NCI-H446 treated with DMSO at 0.1 percent for 48 hours (cell line): ENCODE measurements around the gene SIX3.

Experiments
- DNase-seq: peaks from one replicate; lab custom pipeline; 2025; lab: John Stamatoyannopoulos, UW

The SIX3 gene

GRCh38 chr2:44943693-44944101, 2.2 kb downstream of the SIX3 start:
- DNase-seq, result no peak

GRCh38 chr2:44944102-44944951, 2.8 kb downstream of the SIX3 start:
- no peak for DNase-seq

DNA sequence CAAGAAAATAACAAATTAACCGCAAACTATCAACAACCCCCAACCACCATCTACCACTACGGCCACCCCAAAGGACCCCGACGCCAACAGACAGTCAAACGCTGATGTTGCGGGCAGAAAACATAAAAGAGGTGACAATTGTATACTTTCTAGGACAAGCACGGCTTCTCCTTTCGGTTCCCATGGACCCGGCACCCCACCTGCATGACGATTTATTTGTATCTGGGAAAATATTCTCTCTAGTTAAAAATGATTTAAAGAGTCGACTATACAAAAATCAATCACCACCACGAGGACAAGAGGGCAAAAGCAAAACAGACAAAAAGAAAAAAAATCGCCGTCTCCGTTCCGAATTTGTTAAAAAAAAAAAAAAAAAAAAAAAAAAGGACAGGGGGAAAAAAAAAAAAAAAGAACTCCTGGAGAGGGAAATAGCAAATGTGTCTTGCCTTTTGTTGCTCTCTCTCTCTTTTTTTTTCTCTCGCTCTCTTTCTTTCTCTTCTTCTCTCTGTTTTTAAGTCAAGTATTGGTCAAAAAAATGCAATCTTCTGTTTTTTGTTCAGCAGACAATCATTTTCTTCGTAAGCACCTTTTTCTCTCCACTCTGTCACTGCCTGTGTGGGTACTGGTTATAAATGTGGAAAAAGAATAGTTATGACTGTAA, 3.6 kb downstream of the SIX3 start:
- no peak for DNase-seq

DNA sequence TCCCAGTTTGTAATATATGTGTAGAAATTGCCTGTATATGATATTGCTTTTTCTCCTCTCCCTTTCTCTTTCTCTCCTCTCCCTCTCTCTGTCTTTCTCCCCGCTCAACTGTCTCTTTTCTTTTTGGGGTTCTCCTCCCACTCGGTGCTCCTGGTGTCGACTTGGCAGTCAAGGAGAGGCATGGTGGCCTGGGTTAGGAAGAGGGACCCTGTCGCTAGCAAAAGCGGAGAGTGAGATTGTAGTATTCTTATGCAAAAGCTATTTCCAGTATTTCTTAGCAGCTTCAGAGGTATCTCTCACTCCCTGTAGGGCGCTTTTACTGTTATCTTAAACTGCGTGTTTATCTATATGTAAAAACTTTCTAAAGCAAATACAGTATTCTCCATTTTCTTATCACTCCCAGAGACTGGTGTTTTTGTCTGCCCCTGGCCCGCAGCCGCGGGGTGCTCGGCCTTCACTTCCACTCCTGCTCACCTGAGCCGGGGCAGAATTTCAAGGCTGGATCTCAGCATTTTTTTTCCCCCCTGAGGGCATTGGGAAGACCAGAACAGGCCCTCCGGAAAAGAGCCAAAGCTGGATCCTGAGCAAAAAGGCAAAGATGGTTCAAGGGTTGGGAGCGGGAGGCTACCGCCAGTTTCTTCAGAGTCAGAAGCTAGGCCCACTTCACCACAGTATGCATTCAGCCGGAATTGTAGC, 4.3 kb downstream of the SIX3 start:
- no peak for DNase-seq

GRCh38 chr2:44946372-44947027, 5.0 kb downstream of the SIX3 start:
- no peak for DNase-seq

DNA sequence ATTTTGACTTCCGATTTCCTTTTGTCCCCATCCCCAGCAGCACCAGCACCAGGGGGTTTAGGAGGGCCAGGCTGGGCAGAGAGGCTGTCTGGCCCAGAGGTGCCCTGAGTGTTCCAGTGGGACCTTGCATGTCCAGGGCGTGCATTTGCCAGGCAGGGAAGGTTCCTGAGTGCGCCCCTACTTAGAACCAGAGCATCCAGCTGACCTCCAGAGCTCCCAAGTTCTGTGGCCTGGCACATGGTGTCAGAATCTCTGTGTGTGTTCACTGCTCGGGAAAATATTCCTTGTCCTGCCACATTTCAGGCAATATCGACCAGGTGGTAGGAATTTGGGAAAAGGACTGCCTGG, 5.5 kb downstream of the SIX3 start:
- no peak for DNase-seq

DNA sequence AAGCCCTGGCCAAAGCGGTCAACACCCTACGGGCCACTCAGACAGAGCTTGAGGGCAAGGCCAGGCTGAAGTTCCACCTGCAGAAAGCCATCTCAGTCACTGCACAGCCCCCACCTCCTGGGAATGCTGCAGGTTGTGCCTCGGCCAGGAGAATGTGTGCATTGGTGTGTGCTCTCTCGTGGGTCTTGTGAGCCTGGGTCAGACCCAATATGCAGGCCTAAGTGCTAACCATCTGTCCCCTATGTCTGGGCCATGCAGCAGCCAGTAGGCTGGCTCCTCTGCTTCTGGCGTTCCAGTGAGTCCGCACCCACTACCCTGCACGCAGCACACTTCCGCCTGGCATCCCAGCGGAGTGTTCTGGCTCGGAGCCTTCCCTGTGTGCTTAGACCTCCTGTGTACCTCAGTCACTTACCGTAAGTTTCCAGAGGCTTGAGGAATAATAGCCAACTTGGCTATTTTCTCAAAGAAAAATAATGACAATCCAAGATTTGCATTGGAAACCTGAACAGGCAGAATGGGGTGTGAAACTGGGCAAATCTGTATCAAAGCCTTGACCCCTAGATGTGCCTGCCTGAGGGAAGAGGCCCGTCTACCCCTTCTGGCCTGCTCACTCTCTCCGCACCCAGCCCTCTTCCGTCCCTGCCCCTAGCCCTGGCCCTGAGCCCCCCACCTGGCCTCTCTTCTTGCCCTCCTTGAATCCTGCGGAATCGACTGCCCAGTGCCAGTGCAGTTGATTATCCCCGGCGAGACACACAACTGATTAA, 7.2 kb downstream of the SIX3 start:
- no peak for DNase-seq

- no peak for DNase-seq
These were observed 8.0 kb downstream of the SIX3 start for GRCh38 chr2:44949329-44950151.

GRCh38 chr2:44950646-44951045, 9.1 kb downstream of the SIX3 start:
- no peak for DNase-seq

DNA sequence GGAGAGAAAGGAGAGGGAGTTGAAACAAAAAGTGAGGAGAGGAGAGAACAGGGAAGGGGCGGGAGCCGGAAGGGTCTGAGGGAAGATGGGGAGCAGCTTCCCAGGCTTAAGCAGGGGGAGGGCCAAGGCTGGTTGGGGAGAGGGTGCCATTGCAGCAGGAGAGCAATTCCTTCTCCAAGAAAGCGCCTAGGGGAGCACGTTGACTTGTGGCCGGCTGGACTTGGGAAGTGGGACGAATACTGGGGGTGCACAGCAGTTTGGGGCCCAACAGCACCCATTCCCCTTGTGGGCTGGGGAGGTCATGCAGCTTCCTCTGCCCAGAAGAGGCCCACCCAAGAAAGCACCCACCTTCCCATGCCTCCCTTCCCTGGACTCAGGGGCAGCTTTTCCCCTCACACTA, 9.6 kb downstream of the SIX3 start:
- DNase-seq, result no peak

- no peak for DNase-seq
These were observed 10.2 kb downstream of the SIX3 start for GRCh38 chr2:44951714-44952113.

GRCh38 chr2:44952143-44952805, 10.8 kb downstream of the SIX3 start:
- no peak for DNase-seq

GRCh38 chr2:44952806-44953498, 11.4 kb downstream of the SIX3 start:
- DNase-seq, result no peak

DNA sequence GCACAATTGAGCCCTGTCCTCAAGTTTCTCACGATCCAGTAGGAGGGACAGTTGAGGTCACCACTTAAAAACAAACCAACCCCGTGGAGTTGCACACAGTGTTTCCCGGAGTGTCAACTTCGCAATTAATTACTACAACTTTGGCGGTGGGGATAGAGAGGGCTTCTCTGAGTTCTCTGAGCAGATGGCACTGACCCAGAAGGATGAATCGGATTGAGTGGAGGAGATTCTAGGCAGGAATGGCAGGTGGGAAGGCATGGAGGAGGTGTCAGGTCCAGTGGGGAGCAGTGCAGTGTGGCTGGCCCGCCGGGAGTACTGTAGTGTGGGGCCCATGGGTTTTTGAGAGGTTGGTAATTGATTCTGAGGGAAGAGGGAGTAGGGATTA, 12.0 kb downstream of the SIX3 start:
- DNase-seq, result no peak

- no peak for DNase-seq
These were observed 13.0 kb downstream of the SIX3 start for GRCh38 chr2:44954447-44954888.

- no peak for DNase-seq
These were observed 13.5 kb downstream of the SIX3 start for GRCh38 chr2:44954889-44955592.

DNA sequence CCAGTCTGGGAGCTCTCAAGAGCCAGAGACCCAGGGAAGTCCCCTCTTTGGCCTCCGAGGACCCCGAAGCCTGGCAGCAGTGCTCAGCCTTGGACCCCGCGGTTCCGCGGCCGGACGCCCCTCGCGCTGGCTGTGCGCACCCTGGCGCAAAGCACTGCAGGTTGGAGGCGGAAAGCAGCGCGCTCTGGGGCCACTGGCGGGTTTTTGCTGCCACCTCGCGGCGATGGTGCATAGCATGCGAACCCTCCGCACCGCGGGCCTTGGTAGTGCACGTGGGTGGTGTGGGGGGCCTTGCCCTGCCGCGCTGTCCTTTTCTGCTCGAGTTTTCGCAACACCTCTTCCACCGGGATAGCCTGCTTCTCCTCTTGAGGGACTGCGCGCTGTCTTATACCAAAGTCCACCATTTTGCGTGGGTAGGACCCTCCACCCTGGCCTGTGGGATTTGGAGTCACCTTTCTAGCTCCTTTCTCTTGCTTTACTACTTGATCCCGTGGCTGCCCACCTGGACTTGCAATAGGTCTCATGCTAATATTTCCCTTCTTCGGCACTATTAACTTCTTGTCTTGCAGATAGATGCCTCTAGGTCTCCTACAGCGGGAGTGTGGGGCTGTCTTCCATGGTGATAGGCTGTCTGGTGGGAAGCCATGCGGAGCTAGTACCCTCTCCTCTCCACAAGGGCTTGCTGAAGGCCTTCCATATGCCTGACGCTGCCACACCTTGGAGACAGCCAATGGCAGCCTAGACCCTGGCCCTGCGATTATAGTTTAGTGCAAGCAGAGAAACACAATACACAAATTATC, 14.3 kb downstream of the SIX3 start:
- peak; percentile 8 for DNase-seq

DNA sequence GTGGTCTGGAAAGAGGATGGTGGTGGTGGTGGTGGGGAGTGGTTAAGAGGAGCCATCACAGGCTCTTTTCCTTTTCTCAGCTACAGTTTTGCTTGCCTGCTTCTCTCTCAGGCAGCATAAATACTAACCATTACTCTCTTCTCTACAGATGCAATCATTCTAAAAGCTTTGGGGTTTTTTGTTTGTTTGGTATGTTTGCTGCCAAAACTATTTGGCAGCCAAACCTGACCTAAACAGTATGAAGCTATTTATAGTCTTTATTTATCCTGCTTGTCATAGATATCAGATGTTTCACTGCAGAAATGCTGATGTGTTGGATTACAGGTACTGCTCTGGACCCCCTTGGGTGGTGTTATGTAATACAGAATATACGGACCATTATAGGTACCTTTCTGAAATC, 15.3 kb downstream of the SIX3 start:
- DNase-seq, result peak; percentile 11
